ENCODE results near the gene FCHSD2. TPM values are rescaled to one million over a fixed set of nuclear protein-coding genes. Genes with fewer than 3 reads are reported as not detected.
A peak's percentile ranks its signal among the peaks of the same experiment; 100 is the strongest.
"Not testable (repeated sequence)": the region's sequence is repeated elsewhere in the genome, so short reads cannot be mapped to it uniquely, and the experiment has no call there.

Gene FCHSD2
- total RNA-seq, 1 donor from 2014 or later, result 10.0 TPM

- no peak for TF ChIP-seq CTCF (IDR thresholded peaks at IDR 0.05; ENCODE audit: insufficient read depth, low read length, severe bottlenecking)
- FAIRE-seq, result no peak
- Histone ChIP-seq H3K4me3 (ENCODE audit: low read depth, low read length) (no peak overlapping the region), H3K27me3 (ENCODE audit: control insufficient read depth, insufficient read depth, low read length) (no peaks in the 10 kb centered on the region), H3K36me3 (ENCODE audit: control insufficient read depth, insufficient read depth, low read length) (no peaks in the 10 kb centered on the region)
- no peak for DNase-seq (ENCODE audit: low read depth)
These were observed 6.5 kb downstream of the FCHSD2 start for GRCh38 chr11:73135346-73136284.

- not testable (repeated sequence) for H3K27me3 ChIP-seq (ENCODE audit: control insufficient read depth, insufficient read depth, low read length); H3K36me3 ChIP-seq (ENCODE audit: control insufficient read depth, insufficient read depth, low read length); FAIRE-seq; H3K4me3 ChIP-seq (ENCODE audit: low read depth, low read length)
- peak; percentile 66 for DNase-seq (ENCODE audit: low read depth)
These were observed 9.8 kb downstream of the FCHSD2 start for GRCh38 chr11:73132349-73132748.

GRCh38 chr11:73130181-73130580, 11.9 kb downstream of the FCHSD2 start:
- H3K27me3 ChIP-seq (ENCODE audit: control insufficient read depth, insufficient read depth, low read length), result no peaks in the 10 kb centered on the region
- FAIRE-seq (no peak), DNase-seq (ENCODE audit: low read depth) (no peak)
- H3K36me3 ChIP-seq (ENCODE audit: control insufficient read depth, insufficient read depth, low read length), result no peaks in the 10 kb centered on the region
- no peak overlapping the region for H3K4me3 ChIP-seq (ENCODE audit: low read depth, low read length)
- TF ChIP-seq CTCF (IDR thresholded peaks at IDR 0.05; ENCODE audit: insufficient read depth, low read length, severe bottlenecking), result no peak

- no peaks in the 10 kb centered on the region for H3K36me3 ChIP-seq (ENCODE audit: control insufficient read depth, insufficient read depth, low read length)
- H3K4me3 ChIP-seq (ENCODE audit: low read depth, low read length), result no peak overlapping the region
- H3K27me3 ChIP-seq (ENCODE audit: control insufficient read depth, insufficient read depth, low read length), result no peaks in the 10 kb centered on the region
- TF ChIP-seq CTCF (IDR thresholded peaks at IDR 0.05; ENCODE audit: insufficient read depth, low read length, severe bottlenecking), result no peak
- DNase-seq (ENCODE audit: low read depth), result no peak
- no peak for FAIRE-seq
These were observed 12.9 kb downstream of the FCHSD2 start for GRCh38 chr11:73129198-73129597.

GRCh38 chr11:73126804-73127480, 15.2 kb downstream of the FCHSD2 start:
- no peaks in the 10 kb centered on the region for H3K36me3 ChIP-seq (ENCODE audit: control insufficient read depth, insufficient read depth, low read length)
- H3K4me3 ChIP-seq (ENCODE audit: low read depth, low read length), result no peak overlapping the region
- no peak for TF ChIP-seq CTCF (IDR thresholded peaks at IDR 0.05; ENCODE audit: insufficient read depth, low read length, severe bottlenecking)
- FAIRE-seq (no peak), DNase-seq (ENCODE audit: low read depth) (no peak)
- no peaks in the 10 kb centered on the region for H3K27me3 ChIP-seq (ENCODE audit: control insufficient read depth, insufficient read depth, low read length)

GRCh38 chr11:73124800-73125199, 17.3 kb downstream of the FCHSD2 start:
- FAIRE-seq (no peak), DNase-seq (ENCODE audit: low read depth) (no peak)
- Histone ChIP-seq H3K27me3 (ENCODE audit: control insufficient read depth, insufficient read depth, low read length) (no peaks in the 10 kb centered on the region), H3K36me3 (ENCODE audit: control insufficient read depth, insufficient read depth, low read length) (peaks cover 1% of the 10 kb centered on the region), H3K4me3 (ENCODE audit: low read depth, low read length) (no peak overlapping the region)
- no peak for TF ChIP-seq CTCF (IDR thresholded peaks at IDR 0.05; ENCODE audit: insufficient read depth, low read length, severe bottlenecking)

- FAIRE-seq; H3K36me3 ChIP-seq (ENCODE audit: control insufficient read depth, insufficient read depth, low read length); H3K27me3 ChIP-seq (ENCODE audit: control insufficient read depth, insufficient read depth, low read length); H3K4me3 ChIP-seq (ENCODE audit: low read depth, low read length); DNase-seq (ENCODE audit: low read depth): not testable (repeated sequence)
These were observed 18.2 kb downstream of the FCHSD2 start for GRCh38 chr11:73123892-73124291.

Data from bronchial epithelial cell (primary cell).